Measurements from ENCODE around the gene RRP1B.
"Not testable (repeated sequence)": the region's sequence is repeated elsewhere in the genome, so short reads cannot be mapped to it uniquely, and the experiment has no call there.

DNA sequence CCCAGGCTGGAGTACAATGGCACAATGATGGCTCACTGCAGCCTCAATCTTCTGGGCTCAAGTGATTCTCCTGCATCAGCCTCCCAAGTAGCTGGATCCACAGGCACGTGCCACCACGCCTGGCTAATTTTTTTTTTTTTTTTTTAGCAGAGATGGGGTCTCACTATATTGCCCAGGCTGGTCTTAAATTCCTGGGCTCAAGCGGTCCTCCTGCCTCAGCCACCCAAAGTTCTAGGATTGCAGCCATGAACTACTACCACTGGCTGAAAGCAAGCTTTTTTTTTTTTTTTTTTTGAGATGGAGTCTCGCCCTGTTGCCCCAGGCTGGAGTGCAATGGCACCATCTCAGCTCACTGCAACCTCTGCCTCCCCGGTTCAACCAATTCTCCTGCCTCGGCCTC lies 53.8 kb downstream of the RRP1B start:
- TF ChIP-seq CTCF, POLR2A (IDR thresholded peaks at IDR 0.05): not testable (repeated sequence)

Data from esophagus squamous epithelium (tissue), 4 donors.